HCT116 (cell line): ENCODE results near the gene TPD52L1. TPM values are rescaled to one million over a fixed set of nuclear protein-coding genes. Genes with fewer than 3 reads are reported as not detected.

Source experiments
- ATAC-seq: fragments of 200-7000 bp; cut with Tn5 transposase; 2 replicates; pipeline ENCODE4 v1.9.1; 2020; ENCODE audit warnings: mild to moderate bottlenecking, moderate library complexity
- BruUV-seq: library from RNA; stranded (reverse); fragments of 400-500 nt; replicated peaks from 2 replicates; lab custom pipeline; 2021; lab: Mats Ljungman, UMichigan
- CTCF ChIA-PET: fragments of 300-600 bp; sonication (Branson Sonifier 250); formaldehyde crosslinking; loops from one replicate; lab custom pipeline; 2021; ENCODE audit warnings: antibody characterized with exemption; lab: Charles Lee
- POLR2A ChIA-PET: fragments of 300-600, 350-600 bp; sonication (Branson Sonifier 250); formaldehyde crosslinking; loops from one replicate; lab custom pipeline; 2021; ENCODE audit warnings: antibody characterized with exemption; lab: Charles Lee
- RAD21 ChIA-PET, 2 experiments: fragments of 300-600 bp; sonication (Branson Sonifier 250); formaldehyde crosslinking; loops; one replicate each; lab custom pipeline; 2023; ENCODE audit warnings: low total read pairs in 2 of 2; ENCODE audit not compliant: uncharacterized antibody in 2 of 2, unreplicated experiment in 2 of 2, low non-redundant PET in 1 of 2; lab: Charles Lee
- DNase-seq: peaks from one replicate; pipeline ENCODE4 v3.0.0-alpha.2; 2010; ENCODE audit warnings: low read depth, low spot score
- H2AFZ ChIP-seq: fragments of 200-600 bp; shearing (Covaris generic), sonication (generic); 2 replicates; pipeline ENCODE4 v1.6.1; 2017; ENCODE audit warnings: low read depth, mixed run types, mixed read lengths, antibody characterized with exemption, low read length; ENCODE audit not compliant: poor library complexity, severe bottlenecking
- H3K27ac ChIP-seq: 2 replicates; pipeline ENCODE4 v1.5.1; 2012; ENCODE audit warnings: low read depth, low read length
- H3K27me3 ChIP-seq: fragments of 200-600 bp; sonication (generic); 2 replicates; pipeline ENCODE4 v1.6.1; 2016; ENCODE audit warnings: mixed run types, low read length, mixed read lengths; ENCODE audit not compliant: insufficient read depth
- H3K36me3 ChIP-seq, 2 experiments: fragments of 200-500 bp in 1 of 2; fragments of 200-600 bp in 1 of 2; sonication (Bioruptor generic) in 1 of 2; sonication (generic) in 1 of 2; 2 replicates each; pipeline versions ENCODE4 v1.5.1 to v1.6.1; 2014 to 2016; ENCODE audit warnings: low read length in 2 of 2, inconsistent platforms in 1 of 2, mixed read lengths in 1 of 2, mixed run types in 1 of 2; ENCODE audit not compliant: insufficient read depth in 2 of 2, control insufficient read depth in 1 of 2
- H3K4me1 ChIP-seq, 2 experiments: fragments of 200-600 bp in 1 of 2; sonication (generic) in 1 of 2; 2 replicates each; pipeline versions ENCODE4 v1.5.1 to v1.6.1; 2012 to 2017; ENCODE audit warnings: low read length in 2 of 2, inconsistent platforms in 1 of 2, mild to moderate bottlenecking in 1 of 2, mixed read lengths in 1 of 2, mixed run types in 1 of 2, moderate library complexity in 1 of 2; ENCODE audit not compliant: insufficient read depth in 2 of 2, control insufficient read depth in 1 of 2
- H3K4me2 ChIP-seq: fragments of 200-600 bp; sonication (generic); 2 replicates; pipeline ENCODE4 v1.6.1; 2017; ENCODE audit warnings: mixed run types, low read length, mixed read lengths
- H3K4me3 ChIP-seq, 2 experiments: fragments of 200-600 bp in 1 of 2; sonication (generic) in 1 of 2; replicated peaks in 1 of 2; 2 replicates each; pipeline ENCODE4 v1.5.1; 2011 to 2016; ENCODE audit warnings: low read length in 2 of 2, control low read depth in 1 of 2, low read depth in 1 of 2, mild to moderate bottlenecking in 1 of 2, mixed read lengths in 1 of 2, mixed run types in 1 of 2
- H3K79me2 ChIP-seq: fragments of 200-600 bp; sonication (generic); 2 replicates; pipeline ENCODE4 v1.6.1; 2017; ENCODE audit warnings: mild to moderate bottlenecking, mixed run types, low read length, moderate library complexity, mixed read lengths; ENCODE audit not compliant: insufficient read depth
- H3K9ac ChIP-seq: fragments of 200-600 bp; sonication (generic); 2 replicates; pipeline ENCODE4 v1.6.1; 2016; ENCODE audit warnings: low read length, mixed read lengths
- H3K9me2 ChIP-seq: fragments of 200-600 bp; sonication (generic), shearing (Covaris generic); 2 replicates; pipeline ENCODE4 v1.6.1; 2017; ENCODE audit warnings: mixed run types, mild to moderate bottlenecking, moderate library complexity; ENCODE audit not compliant: insufficient read depth
- H3K9me3 ChIP-seq, 2 experiments: fragments of 200-500 bp in 1 of 2; fragments of 200-600 bp in 1 of 2; sonication (Bioruptor generic) in 1 of 2; sonication (generic) in 1 of 2; 2 replicates each; pipeline ENCODE4 v1.6.1; 2014 to 2017; ENCODE audit warnings: low read length in 2 of 2, mixed read lengths in 2 of 2, inconsistent platforms in 1 of 2, low read depth in 1 of 2, mild to moderate bottlenecking in 1 of 2, mixed run types in 1 of 2, moderate library complexity in 1 of 2; ENCODE audit not compliant: control insufficient read depth in 1 of 2, insufficient read depth in 1 of 2
- H4K20me1 ChIP-seq: fragments of 200-600 bp; sonication (generic), shearing (Covaris generic); 2 replicates; pipeline ENCODE4 v1.6.1; 2017; ENCODE audit warnings: mixed run types, mild to moderate bottlenecking, moderate library complexity; ENCODE audit not compliant: insufficient read depth
- CEBPB ChIP-seq: IDR thresholded peaks from 2 replicates; pipeline ENCODE4 v1.6.1; 2012; ENCODE audit warnings: low read depth
- EZH2phosphoT487 ChIP-seq: fragments of 200-600 bp; IDR thresholded peaks from 2 replicates; pipeline ENCODE4 v1.6.1; 2018; ENCODE audit warnings: antibody characterized with exemption, borderline replicate concordance
- YY1 ChIP-seq: IDR thresholded peaks from 2 replicates; pipeline ENCODE4 v1.6.1; 2011; ENCODE audit warnings: low read length, low read depth, moderate library complexity, mild to moderate bottlenecking; ENCODE audit not compliant: insufficient replicate concordance; ENCODE audit errors: extremely low read depth
- ZFX ChIP-seq: fragments of 450-650 bp; IDR thresholded peaks from 2 replicates; pipeline ENCODE4 v1.6.1; 2017
- ZNF274 ChIP-seq: fragments of 200-500 bp; sonication (Bioruptor generic); IDR thresholded peaks from 2 replicates; pipeline ENCODE4 v1.6.1; 2014; ENCODE audit warnings: mild to moderate bottlenecking, low read depth, low read length, inconsistent platforms
- intact Hi-C: fragments of 100-400 bp; cut with micrococcal nuclease; formaldehyde crosslinking; loops from 2 replicates; pipeline ENCODE4 v1.10.0; 2022
- total RNA-seq: library from RNA; stranded (reverse); gene quantifications from one replicate; pipeline ENCODE4 v1.2.1, GENCODE V29; 2021; ENCODE audit not compliant: unreplicated experiment
- TF ChIP-seq, protein P1 (sequence below): IDR thresholded peaks from 2 replicates; pipeline ENCODE4 v1.6.1; 2011; ENCODE audit warnings: mild to moderate bottlenecking, low read length, moderate library complexity; ENCODE audit not compliant: insufficient replicate concordance; ENCODE audit errors: extremely low read depth

TPD52L1 gene
- total RNA-seq, 1 experiment from 2014 or later = 64.1 TPM

DNA sequence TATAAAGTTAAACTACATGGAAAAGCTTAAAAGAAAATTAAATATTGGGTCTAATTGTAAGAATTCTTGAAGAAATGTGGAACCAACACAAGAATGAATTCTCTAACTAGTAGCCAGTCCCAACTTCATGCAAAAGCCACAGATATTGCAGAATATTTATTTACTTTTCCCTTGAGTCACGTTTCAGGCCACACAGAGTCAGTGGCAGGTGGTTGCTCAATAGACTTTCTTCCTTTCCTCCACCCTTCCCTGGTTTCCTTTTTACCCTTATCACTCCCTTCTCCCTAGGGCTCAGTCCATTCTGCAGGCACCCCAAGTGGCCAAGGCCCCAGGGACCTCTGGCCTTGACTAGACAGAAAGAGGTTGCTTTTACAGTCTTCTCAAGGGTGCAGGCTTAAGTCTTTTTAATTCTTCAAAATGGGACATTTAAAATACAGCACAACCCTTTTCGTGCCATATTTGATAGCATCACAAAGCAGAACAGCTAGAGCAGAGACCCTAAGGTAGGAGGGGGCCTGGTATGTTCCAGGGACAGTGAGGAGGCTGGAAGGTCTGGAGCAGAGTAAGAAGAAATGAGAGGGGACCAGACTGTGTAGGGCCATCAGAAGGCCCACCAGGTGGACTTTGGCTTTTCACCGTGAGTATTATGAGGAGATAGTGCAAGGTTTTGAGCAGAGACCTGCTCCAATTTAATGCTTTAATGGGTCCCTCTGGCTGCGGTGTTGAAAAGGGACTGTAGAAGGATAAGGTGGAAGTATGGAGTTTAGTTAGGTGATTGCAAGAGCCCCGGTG is 83.2 kb downstream of the TPD52L1 start:
- no peak for ATAC-seq
- RAD21 ChIA-PET = no interaction called here
- no peaks in the 10 kb centered on the region for H3K36me3 ChIP-seq
- TF ChIP-seq CEBPB (peak; percentile 49; the same call in 1 of the 2 replicates), ZNF274 (no peak), ZFX (no peak)
- TF ChIP-seq, all 23 proteins: peak for 1
- Histone ChIP-seq H3K9me2 (no peaks in the 10 kb centered on the region), H3K79me2 (no peaks in the 10 kb centered on the region), H3K4me3 (no peak overlapping the region), H3K4me1 (no peaks in the 10 kb centered on the region), H3K27me3 (no peaks in the 10 kb centered on the region), H2AFZ (no peak overlapping the region), H3K27ac (no peak overlapping the region), H3K9ac (no peak overlapping the region), H3K4me2 (no peak overlapping the region), H3K9me3 (no peaks in the 10 kb centered on the region), H4K20me1 (no peaks in the 10 kb centered on the region)
- CTCF ChIA-PET = no interaction called here
- POLR2A ChIA-PET = interaction anchor here (0.6 kb wide), 1 partner anchor 35 kb away, joined by 3 read pairs; no protein-coding TSS in a partner anchor
- intact Hi-C loops = no loop called here
- BruUV-seq = no TSS peak
- no peak for DNase-seq

DNA sequence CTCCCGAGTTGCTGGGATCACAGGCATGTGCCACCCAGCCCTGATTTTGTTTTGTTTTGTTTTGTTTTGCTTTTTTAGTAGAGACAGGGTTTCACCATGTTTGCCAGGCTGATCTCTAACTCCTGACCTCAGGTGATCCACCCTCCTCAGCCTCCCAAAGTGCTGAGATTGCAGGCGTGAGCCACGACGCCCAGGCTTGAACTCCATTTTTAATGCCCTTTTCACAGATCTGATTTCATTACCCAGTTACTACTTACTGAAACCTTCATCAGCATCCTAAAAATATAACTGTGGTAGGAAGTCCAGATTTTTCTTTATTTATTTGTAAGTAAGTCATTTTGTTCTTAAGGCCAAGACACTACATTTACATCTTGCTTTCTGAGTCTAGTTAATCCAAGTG is 84.2 kb downstream of the TPD52L1 start:
- H3K27ac ChIP-seq = no peak overlapping the region
- intact Hi-C loops = no loop called here
- CTCF ChIA-PET = no interaction called here

More for the DNA sequence above, 84.2 kb downstream of the TPD52L1 start:
- no peaks in the 10 kb centered on the region for H4K20me1 ChIP-seq
- H3K4me1 ChIP-seq = no peaks in the 10 kb centered on the region
- H3K4me2 ChIP-seq = no peak overlapping the region
- ChIA-PET POLR2A (no interaction called here), RAD21 (no interaction called here)
- no peak for DNase-seq
- H3K9me2 ChIP-seq = no peaks in the 10 kb centered on the region
- H3K9ac ChIP-seq = no peak overlapping the region
- no peaks in the 10 kb centered on the region for H3K79me2 ChIP-seq
- no peaks in the 10 kb centered on the region for H3K9me3 ChIP-seq
- H2AFZ ChIP-seq = no peak overlapping the region
- ATAC-seq = no peak
- no TSS peak for BruUV-seq
- no peaks in the 10 kb centered on the region for H3K36me3 ChIP-seq
- no peak overlapping the region for H3K4me3 ChIP-seq
- H3K27me3 ChIP-seq = no peaks in the 10 kb centered on the region
- TF ChIP-seq YY1 (no peak), EZH2phosphoT487 (no peak)
- TF ChIP-seq, protein P1, sequence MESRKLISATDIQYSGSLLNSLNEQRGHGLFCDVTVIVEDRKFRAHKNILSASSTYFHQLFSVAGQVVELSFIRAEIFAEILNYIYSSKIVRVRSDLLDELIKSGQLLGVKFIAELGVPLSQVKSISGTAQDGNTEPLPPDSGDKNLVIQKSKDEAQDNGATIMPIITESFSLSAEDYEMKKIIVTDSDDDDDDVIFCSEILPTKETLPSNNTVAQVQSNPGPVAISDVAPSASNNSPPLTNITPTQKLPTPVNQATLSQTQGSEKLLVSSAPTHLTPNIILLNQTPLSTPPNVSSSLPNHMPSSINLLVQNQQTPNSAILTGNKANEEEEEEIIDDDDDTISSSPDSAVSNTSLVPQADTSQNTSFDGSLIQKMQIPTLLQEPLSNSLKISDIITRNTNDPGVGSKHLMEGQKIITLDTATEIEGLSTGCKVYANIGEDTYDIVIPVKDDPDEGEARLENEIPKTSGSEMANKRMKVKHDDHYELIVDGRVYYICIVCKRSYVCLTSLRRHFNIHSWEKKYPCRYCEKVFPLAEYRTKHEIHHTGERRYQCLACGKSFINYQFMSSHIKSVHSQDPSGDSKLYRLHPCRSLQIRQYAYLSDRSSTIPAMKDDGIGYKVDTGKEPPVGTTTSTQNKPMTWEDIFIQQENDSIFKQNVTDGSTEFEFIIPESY = no peak
- TF ChIP-seq, all 23 proteins: peak for 0
